OCI-LY3 (cell line): ENCODE results near the gene DHRS11.

ENCODE experiments used
- EZH2phosphoT487 ChIP-seq: fragments of 200-600 bp; shearing (Covaris generic); IDR thresholded peaks from 2 replicates; pipeline ENCODE4 v1.6.1; 2018; ENCODE audit warnings: antibody characterized with exemption, mixed run types, low read depth
- TF ChIP-seq, protein P1 (sequence below): fragments of 200-600, 300-600 bp; sonication (generic); IDR thresholded peaks from 2 replicates; pipeline ENCODE4 v1.5.1; 2014; ENCODE audit warnings: antibody characterized with exemption, low read length, low read depth

GRCh38 chr17:36641331-36641876 is 49.7 kb downstream of the DHRS11 start:
- TF ChIP-seq, protein P1, sequence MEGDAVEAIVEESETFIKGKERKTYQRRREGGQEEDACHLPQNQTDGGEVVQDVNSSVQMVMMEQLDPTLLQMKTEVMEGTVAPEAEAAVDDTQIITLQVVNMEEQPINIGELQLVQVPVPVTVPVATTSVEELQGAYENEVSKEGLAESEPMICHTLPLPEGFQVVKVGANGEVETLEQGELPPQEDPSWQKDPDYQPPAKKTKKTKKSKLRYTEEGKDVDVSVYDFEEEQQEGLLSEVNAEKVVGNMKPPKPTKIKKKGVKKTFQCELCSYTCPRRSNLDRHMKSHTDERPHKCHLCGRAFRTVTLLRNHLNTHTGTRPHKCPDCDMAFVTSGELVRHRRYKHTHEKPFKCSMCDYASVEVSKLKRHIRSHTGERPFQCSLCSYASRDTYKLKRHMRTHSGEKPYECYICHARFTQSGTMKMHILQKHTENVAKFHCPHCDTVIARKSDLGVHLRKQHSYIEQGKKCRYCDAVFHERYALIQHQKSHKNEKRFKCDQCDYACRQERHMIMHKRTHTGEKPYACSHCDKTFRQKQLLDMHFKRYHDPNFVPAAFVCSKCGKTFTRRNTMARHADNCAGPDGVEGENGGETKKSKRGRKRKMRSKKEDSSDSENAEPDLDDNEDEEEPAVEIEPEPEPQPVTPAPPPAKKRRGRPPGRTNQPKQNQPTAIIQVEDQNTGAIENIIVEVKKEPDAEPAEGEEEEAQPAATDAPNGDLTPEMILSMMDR, result no peak
- no peak for TF ChIP-seq EZH2phosphoT487
